ENCODE data around the gene NEK7. TPM values are rescaled to one million over a fixed set of nuclear protein-coding genes. Genes with fewer than 3 reads are reported as not detected.

Gene NEK7
- total and polyA plus RNA-seq, 9 of the 15 experiments (the other 6 are each of a cell fraction or from before 2014, with no cell fraction given) = 8.5 to 37.3 (median 27.7) TPM

- Histone ChIP-seq H3K27me3 (ENCODE audit: control insufficient read depth in 2 of 2, insufficient read depth in 2 of 2, low read length in 2 of 2) (no peaks in the 10 kb centered on the region), H3K4me2 (ENCODE audit: insufficient read depth, low read length) (no peak overlapping the region), H3K9me3 (replicated peaks; ENCODE audit: control insufficient read depth, insufficient read depth, low read depth, low read length) (no peaks in the 10 kb centered on the region), H3K9ac (ENCODE audit: insufficient read depth in 1 of 2, low read depth in 2 of 2, low read length in 2 of 2) (no peak overlapping the region), H3K27ac (ENCODE audit: extremely low read depth, low read depth, low read length) (no peak overlapping the region), H3K4me1 (replicated peaks in 1 of 2; ENCODE audit: control insufficient read depth in 2 of 2, insufficient read depth in 2 of 2, low read length in 2 of 2) (peaks cover 4 to 5% of the 10 kb centered on the region in 2 experiments; a peak in 4 of 5 replicates), H3K79me2 (ENCODE audit: control insufficient read depth, insufficient read depth, low read length) (no peaks in the 10 kb centered on the region), H3K36me3 (ENCODE audit: control insufficient read depth, insufficient read depth, low read length) (no peaks in the 10 kb centered on the region), H4K20me1 (replicated peaks; ENCODE audit: control insufficient read depth, insufficient read depth, low read length) (no peaks in the 10 kb centered on the region; the same call in 1 of the 2 replicates), H3K4me3 (no peak overlapping the region), H2AFZ (ENCODE audit: low read depth, low read length) (no peak overlapping the region), H3K9me1 (ENCODE audit: control insufficient read depth, insufficient read depth, low read length) (no peaks in the 10 kb centered on the region)
- BruUV-seq (replicated peaks) = no TSS peak
- in situ Hi-C loops (cut with MboI) = no loop called here
- FAIRE-seq = no peak
- ChIA-PET POLR2A (interaction anchor here (1.0 kb wide), 1 partner anchor 10 kb away, joined by 5 read pairs; no protein-coding TSS in a partner anchor), CTCF (ENCODE audit: low intra/inter-chr PET ratio) (no interaction called here)
- TF ChIP-seq RAD21 (CRISPR knock-in tag; conservative IDR thresholded peaks at IDR 0.05 in 1 of 2, IDR thresholded peaks at IDR 0.05 in 1 of 2) (0 out of 4 replicates have a peak, but pooled peaks of 1 of the 2 experiments have one; percentile 4), ZNF778 (CRISPR knock-in tag; IDR thresholded peaks at IDR 0.05) (no peak), HDAC2 (IDR thresholded peaks at IDR 0.05) (no peak)
- no peak for DNase-seq (ENCODE audit: extremely low read depth in 1 of 4, low spot score in 3 of 4)
- intact Hi-C loops (cut with micrococcal nuclease) = no loop called here
- peak; percentile 66; the same call in 1 of the 3 replicates for ATAC-seq
- WGBS (ENCODE audit: insufficient coverage, low coverage, missing lambda C conversion rate) = 50% methylated on average over 2 of the region's 2 CpGs
Observed at GRCh38 chr1:198254521-198254920, 97.7 kb downstream of the NEK7 start.

- ChIA-PET POLR2A (interaction anchor here (0.5 to 1.0 kb wide), 3 partner anchors 10 to 61 kb away, joined by 3 to 5 read pairs (median 4); no protein-coding TSS in a partner anchor), CTCF (ENCODE audit: low intra/inter-chr PET ratio) (no interaction called here)
- no peak for DNase-seq (ENCODE audit: extremely low read depth in 1 of 4, low spot score in 3 of 4)
- no peak overlapping the region for H2AFZ ChIP-seq (ENCODE audit: low read depth, low read length)
- no peak overlapping the region for H3K27ac ChIP-seq (ENCODE audit: extremely low read depth, low read depth, low read length)
- no peaks in the 10 kb centered on the region; the same call in 1 of the 2 replicates for H4K20me1 ChIP-seq (replicated peaks; ENCODE audit: control insufficient read depth, insufficient read depth, low read length)
- H3K79me2 ChIP-seq (ENCODE audit: control insufficient read depth, insufficient read depth, low read length) = no peaks in the 10 kb centered on the region
- H3K4me1 ChIP-seq (replicated peaks in 1 of 2; ENCODE audit: control insufficient read depth in 2 of 2, insufficient read depth in 2 of 2, low read length in 2 of 2) = peaks cover 4 to 5% of the 10 kb centered on the region in 2 experiments; a peak in 4 of 5 replicates
- H3K4me2 ChIP-seq (ENCODE audit: insufficient read depth, low read length) = no peak overlapping the region
- intact Hi-C loops (cut with micrococcal nuclease) (no loop called here), in situ Hi-C loops (cut with MboI) (no loop called here)
- no peak for FAIRE-seq
- H3K27me3 ChIP-seq (ENCODE audit: control insufficient read depth in 2 of 2, insufficient read depth in 2 of 2, low read length in 2 of 2) = no peaks in the 10 kb centered on the region
- ATAC-seq = no peak
- no peaks in the 10 kb centered on the region for H3K9me3 ChIP-seq (replicated peaks; ENCODE audit: control insufficient read depth, insufficient read depth, low read depth, low read length)
- WGBS (ENCODE audit: insufficient coverage, low coverage, missing lambda C conversion rate) = 75% methylated on average over 1 of the region's 1 CpG
- no TSS peak for BruUV-seq (replicated peaks)
- no peak overlapping the region for H3K4me3 ChIP-seq
- H3K36me3 ChIP-seq (ENCODE audit: control insufficient read depth, insufficient read depth, low read length) = no peaks in the 10 kb centered on the region
- no peak overlapping the region for H3K9ac ChIP-seq (ENCODE audit: insufficient read depth in 1 of 2, low read depth in 2 of 2, low read length in 2 of 2)
- no peaks in the 10 kb centered on the region for H3K9me1 ChIP-seq (ENCODE audit: control insufficient read depth, insufficient read depth, low read length)
- TF ChIP-seq SMAD1 (IDR thresholded peaks at IDR 0.05; ENCODE audit: low read depth, low read length, partially characterized antibody) (no peak), XRCC4 (IDR thresholded peaks at IDR 0.05; ENCODE audit: extremely low read depth, insufficient read depth, insufficient read length) (no peak), TSHZ1 (CRISPR knock-in tag; IDR thresholded peaks at IDR 0.05) (no peak), ZBTB1 (CRISPR knock-in tag; IDR thresholded peaks at IDR 0.05; ENCODE audit: borderline replicate concordance, low read depth) (no peak), MTA1 (IDR thresholded peaks at IDR 0.05; ENCODE audit: borderline replicate concordance) (no peak), PYGO2 (tag; IDR thresholded peaks at IDR 0.05) (no peak), ZKSCAN1 (IDR thresholded peaks at IDR 0.05; ENCODE audit: low read depth, low read length) (no peak), ZNF124 (CRISPR knock-in tag; IDR thresholded peaks at IDR 0.05) (no peak), L3MBTL2 (IDR thresholded peaks at IDR 0.05) (no peak), ZNF311 (CRISPR knock-in tag; IDR thresholded peaks at IDR 0.05) (no peak), NFE2L1 (tag; IDR thresholded peaks at IDR 0.05; ENCODE audit: borderline replicate concordance, low read depth) (no peak)
Observed at GRCh38 chr1:198254948-198255347, 98.2 kb downstream of the NEK7 start.
